ENCODE results near the gene TIMM22.

- TF ChIP-seq CTCF (conservative IDR thresholded peaks at IDR 0.05) (no peak), ZFX (IDR thresholded peaks at IDR 0.05) (no peak)
Observed at GRCh38 chr17:988561-988960, 8.4 kb upstream of the TIMM22 start.

All from C4-2B (cell line).